HG03060 (cell line): ENCODE measurements around the gene MRPL38.
"Not testable (repeated sequence)": the region's sequence is repeated elsewhere in the genome, so short reads cannot be mapped to it uniquely, and the experiment has no call there.

Source experiments
- ATAC-seq: cut with Tn5 transposase; IDR thresholded peaks from one replicate; pipeline ENCODE4 v1.9.1; 2021; ENCODE audit warnings: low read depth, moderate number of reproducible peaks; ENCODE audit not compliant: unreplicated experiment

The MRPL38 gene

DNA sequence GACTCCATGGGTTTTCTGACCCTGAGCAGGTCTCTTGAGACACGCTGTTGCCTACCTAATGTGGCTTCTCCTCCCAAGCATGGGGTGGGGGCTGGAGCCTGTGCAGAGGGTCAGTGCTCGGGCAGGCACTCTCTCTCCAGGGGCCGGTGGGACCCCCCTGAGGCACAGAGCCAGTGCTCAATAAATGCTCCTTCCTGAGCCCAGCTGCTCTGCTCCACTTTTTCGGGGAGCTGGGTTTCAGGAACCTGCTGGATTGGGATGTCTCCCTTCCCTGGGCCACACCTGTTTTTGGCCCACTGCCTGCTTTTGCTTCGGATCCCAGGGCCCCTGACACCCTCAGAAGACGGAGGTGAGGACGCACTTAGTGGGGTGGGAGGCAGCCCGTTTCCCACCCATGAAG is 6.6 kb downstream of the MRPL38 start:
- ATAC-seq, result no peak

DNA sequence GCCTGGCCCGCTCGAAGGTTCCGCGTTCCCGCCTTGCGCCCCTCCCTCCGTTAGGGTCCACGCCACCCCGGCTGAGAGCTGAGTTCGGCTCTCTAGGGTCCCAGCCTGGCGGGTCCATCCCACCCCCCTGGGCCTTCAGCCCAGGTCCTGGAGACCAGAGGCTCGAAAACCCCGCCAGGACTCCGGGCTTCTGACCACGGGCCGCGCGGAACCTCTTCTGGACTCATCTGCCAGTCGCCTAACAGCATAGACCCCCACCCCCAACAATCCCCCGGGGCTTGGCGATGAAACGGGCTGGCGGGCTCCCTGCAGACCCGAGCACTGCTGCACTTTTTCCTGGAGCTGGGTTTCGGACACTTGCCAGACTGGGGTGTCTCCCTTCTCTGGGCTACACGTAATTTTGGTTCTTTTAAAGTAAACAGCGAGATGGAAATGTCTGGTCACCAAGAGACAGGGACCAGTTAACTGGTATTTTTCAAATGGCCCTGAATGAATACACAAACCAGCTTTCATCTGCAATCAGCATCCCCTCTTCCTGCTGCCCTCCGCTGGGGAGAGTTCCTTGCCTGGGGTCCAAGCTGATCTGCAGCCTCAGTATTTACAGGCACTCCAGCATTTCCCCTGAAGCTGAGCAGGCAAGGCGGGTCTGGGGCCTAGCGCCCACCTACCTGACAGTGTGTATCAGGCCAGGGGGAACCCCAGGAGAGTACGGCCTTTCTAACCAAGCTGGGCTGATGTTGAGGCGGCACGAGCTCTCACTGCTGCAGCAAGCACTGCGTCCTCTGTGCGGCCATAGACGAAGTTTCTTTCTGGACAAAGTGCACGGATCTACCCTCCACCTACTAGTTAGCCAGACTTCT is 7.3 kb downstream of the MRPL38 start:
- no peak for ATAC-seq

DNA sequence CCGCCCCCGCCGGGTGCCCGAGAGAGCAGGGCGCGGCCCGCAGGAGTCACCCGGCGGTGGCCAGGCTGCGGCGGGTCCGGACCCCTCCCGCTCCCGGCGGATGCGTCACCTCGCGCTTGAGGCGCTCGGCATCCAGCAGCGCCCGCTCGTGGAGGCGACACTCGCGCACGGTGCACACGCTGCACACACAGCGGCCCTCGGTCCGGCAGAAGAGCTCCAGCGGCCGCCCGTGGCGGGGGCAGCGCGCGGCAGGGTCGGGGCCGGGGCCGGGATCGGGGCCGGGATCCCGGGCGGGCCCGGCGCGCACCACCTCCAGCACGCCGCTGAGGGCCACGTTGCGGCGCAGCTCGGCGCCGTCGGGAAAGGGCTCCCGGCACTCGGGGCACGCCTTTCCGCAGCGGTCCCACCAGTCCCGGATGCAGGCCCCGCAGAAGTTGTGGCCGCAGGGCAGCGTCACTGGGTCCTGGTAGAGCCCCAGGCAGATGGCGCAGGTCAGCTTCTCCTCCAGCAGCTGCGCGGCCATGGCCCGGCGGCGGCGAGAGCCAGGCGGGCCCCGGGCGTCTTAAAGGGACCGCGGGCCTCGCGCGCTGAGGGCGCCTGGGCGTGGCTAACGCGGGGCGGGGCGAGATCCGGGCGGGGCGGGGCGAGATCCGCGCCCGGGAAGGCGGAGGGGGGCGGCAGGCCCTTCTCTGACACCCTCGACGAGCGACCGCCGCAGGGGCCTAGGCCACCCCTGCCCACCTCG is 8.1 kb downstream of the MRPL38 start, which contains the start of gene TRIM65:
Gene TRIM65 (minus strand): TSS at position 537 of the 745 bp plus-strand sequence. CDS start 14 bp downstream, at position 523.
- no peak for ATAC-seq

DNA sequence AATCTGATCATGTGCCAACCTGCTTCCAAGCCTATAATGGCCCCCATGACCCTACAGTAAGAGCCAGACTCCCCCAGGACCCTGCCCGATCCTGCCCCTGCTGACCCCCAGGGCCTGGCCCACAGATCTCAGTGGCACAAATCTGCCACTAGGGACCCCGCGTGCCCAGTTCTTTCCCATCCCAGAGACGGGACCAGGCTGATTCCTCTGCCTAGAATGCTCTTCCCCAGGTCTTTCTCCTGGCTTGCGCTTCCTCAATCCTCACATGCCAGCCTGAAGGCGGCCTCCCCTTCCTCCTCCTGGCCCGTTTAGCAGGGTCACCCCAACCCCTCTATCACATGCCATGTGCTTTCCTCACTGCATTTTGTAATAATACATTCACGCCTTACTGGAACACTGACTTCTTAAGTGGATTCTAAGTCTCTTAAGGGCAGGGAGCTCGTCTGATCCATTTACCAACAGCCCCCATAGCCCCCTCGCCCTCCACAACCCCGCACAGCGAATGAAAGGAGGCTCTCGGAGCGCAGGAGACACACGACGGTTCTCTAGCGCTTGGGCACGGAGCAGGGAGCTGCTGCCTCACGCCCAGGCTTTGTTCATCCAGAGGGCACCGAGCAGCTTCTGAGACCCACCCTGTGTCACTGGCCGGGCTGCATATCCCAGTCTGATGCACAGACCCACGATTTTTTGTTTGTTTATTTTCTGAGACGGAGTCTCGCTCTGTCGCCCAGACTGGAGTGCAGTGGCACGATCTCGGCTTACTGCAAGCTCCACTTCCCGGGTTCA is 9.1 kb downstream of the MRPL38 start:
- no peak for ATAC-seq

DNA sequence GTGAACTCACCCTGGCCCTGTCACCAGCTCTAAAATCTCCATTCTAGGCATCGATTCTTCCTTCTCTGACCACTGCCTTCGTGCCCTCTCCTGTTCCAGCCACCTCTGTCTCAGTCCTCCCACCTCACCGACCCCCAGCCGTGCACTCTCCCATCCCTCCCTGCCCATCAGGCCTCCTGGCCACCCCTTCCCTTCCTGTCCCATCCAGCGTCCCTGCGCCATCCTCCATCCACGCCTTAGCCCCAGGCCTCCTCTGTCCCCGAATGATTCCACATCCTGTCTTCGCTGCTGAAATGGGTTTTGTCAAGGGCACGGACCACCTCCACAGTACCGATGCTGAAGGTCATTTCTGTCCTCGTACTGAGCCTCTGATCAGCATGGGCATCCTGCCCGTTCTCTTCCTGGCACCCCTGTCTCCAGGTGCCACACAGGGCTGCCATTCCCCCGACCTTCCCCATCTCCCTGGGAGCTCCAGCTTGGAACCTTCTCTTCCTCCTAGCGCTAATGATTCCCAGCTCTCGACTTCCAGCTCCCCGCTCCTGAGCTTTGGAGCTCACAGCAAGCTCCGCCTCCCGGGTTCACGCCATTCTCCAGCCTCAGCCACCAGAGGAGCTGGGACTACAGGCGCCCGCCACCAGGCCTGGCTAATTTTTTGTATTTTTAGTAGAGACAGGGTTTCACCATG is 10.5 kb downstream of the MRPL38 start:
- ATAC-seq, result no peak

DNA sequence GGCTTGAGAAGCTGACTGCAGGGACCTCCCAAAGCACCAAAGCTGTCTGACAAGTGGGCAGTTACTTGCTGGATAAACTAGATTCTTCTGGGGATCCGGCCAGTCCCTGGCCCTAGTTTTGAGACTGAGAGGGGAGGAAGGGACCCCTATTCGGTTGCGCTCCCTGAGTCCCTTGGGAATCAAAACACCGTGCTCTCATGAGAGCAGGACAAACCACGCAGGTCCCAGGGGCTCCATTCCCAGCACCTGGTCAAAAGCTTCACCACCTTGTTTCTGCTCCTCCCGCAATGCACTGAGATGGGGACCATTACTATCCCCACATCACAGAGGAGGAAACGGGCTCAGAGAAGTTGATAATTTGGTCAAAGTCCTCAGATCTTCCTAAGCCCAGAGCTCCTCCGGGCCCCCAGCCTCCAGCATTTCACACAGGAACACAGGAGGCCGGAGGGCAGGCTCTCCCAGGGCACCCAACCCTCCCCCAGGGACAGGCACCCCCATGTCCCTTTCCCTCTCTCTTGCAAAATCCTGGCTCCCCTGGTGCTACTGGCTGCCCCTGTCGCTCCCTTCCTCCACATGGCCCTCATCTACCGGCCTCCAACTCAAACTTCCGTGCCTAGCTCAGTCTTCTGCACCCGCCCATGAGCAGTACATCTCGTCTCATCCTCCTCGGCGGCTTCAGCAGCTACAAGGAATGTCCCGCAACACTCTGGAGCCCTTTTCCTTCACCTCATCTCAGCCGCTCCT is 11.2 kb downstream of the MRPL38 start:
- ATAC-seq, result no peak

DNA sequence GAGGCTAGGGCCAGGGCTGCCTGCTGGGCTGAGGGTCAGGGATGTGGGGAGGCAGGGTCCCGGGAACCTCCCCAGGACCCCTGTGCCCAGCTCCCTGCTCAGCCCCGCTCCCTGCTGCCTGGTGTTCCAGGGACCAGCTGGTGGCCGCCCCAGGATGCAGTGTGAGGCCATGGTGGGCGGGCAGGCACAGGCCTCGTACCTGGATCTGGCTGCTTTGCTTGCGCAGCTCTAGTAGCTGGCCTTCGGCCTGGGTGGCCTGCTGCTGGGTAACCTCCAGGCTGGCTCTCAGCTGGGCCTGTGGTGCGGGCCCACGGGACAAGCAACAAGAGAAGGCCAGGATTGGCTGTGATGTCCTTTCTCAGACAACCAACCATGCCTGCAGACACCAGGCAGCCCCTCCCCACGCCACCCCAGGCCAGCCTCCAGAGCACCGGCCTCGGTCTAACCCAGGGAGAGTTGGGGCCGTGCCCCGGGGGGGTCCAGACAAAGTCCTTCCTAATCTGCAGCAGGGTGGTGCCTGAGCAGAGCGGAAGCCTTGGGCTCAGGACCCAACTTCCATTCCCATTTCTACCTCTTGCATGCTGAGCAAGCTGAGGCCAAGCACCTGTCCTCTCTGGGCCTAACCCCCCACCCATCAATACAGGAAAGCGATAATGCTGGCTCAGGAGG is 12.0 kb downstream of the MRPL38 start:
- ATAC-seq, result no peak

DNA sequence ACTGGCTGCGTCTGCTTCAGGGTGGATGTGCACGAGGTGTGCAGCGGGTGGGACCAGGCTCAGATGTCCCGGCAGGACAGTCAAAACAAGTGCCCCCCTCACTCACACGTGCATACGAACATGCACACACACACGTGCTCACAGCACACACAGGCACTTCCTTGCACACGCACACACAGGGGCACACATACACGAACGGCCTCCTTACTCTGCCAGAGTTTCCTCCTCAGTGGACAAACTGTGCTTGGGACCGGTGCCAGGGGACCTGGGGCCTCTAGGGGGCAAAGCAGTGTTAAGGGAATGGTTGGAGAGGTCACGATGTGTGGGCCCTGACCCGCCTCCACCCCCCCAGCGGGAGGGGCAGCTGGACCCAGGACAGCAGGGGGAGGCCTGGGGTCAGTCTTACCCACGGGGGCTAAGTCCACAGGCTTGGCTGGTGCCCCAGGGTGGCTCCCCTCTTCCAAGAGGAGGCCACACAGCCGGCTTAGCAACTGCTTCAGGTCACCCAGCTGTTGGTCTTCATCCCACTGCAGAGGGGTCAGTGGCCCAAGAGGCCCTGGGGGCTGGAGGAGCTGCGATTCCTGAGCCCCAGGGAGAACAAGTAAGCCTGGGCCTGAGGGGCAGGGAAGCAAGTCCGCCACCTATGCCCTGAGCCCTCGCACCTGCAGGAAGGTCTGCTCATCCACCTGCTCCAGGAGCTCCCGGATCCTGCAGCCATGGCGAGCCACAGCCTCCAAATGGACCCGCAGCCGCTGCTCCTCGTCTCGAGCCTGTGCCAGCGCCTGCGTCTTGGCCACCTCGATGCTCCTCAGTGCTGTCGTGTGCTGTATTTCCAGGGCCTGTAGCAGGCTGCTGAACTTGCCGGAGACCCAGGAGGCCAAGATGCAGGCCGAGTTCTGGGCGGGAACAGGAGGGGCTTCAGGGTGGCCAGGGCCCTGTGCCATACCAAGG is 12.8 kb downstream of the MRPL38 start:
- ATAC-seq, result no peak

DNA sequence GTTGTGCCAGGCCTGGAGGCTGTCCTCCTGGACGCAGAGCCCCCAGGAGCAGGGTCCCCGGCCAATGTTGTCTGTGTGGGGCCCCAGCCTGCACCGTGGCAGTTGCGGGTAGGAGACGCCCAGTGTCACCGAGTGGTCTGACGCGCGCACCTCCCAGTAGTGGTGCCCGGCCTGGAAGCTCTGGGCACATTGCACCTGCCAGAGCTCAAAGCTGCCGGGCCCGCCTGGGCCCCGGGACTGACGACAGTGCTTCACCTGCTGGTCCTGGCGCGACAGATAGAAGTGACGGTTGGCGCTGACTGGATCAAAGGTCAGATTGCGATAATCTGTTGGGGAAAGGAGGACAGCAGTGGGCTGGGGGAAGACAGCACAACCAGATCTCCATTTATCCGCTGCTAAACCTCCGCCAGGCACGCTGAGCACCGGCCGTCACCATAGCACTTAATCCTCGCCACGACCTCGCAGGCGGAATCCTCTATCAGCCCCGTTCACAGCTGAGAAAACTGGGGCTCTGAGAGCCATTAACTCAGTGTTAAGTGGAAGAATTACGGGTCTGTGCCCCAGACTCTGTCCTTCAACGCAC is 13.6 kb downstream of the MRPL38 start:
- ATAC-seq, result no peak

DNA sequence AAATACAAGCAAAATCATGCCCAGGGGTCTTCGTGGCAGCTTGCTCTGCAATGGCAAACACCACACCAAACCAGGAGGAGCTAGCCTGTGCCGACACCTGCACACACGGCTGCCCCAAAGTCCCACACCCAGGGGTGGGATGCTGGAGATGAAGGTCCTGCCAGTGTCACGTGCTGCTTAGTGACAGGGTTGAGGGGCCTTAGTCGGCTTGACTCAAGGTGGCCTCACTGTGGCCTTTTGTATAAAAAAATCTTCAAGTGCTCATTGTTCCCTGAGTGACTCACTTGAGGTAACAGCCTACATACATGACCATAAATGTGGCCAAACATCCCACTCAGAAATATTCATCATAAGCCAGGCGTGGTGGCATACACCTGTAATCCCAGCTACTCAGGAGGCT is 15.2 kb downstream of the MRPL38 start:
- ATAC-seq, result no peak

DNA sequence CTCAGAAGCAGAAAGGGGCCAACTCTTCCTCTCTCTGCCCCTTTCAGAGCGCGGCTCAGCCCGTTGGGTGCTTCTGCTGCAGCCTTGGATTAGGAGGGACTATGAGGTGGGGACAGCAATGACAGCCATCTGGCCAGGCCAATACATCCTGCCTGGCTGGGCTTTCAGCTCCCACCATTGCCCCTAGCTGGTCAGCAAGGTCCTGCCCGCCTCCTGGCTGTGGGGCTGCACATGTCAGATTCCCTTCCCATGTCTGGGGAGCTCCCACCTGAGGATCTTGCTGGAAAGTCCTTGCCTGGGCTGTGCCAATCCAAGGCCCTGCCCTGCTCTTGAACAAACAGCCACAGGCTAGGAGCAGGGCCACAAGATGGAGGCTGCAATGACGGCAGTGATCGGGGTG is 16.2 kb downstream of the MRPL38 start:
- ATAC-seq, result no peak

DNA sequence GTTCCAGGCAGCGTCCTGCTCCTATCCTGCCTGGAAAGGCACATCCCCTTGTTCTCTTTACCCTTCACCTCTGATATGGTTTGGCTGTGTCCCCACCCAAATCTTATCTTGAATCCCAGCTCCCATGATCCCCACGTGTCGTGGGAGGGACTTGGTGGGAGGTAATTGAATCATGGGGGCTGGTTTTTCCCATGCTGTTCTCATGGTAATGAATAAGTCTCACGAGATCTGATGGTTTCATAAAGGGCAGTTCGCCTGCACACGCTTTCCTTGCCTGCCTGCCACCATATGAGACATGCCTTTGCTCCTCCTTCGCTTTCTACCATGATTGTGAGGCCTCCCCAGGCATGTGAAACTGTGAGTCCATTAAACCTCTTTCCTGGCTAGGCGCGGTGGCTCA is 18.8 kb downstream of the MRPL38 start:
- not testable (repeated sequence) for ATAC-seq

DNA sequence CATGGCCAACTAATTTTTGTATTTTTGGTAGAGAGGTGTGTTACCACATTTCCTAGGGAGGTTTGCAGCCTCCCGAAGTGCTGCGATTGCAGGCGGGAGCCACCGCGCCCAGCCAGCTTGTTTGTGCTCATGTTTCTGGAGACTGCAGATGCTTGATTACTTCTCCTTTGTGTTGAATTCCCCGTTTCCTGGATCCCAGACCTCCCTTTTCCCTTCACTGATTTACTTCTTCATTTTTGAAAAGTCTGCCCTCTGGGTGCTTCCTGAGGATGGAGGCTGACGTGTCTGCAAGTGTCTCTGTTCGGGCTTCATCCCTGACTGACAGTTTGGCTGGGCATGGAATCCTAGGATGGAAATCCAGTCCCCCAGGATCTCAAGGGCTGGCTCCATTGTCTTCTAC is 19.3 kb downstream of the MRPL38 start:
- no peak for ATAC-seq

DNA sequence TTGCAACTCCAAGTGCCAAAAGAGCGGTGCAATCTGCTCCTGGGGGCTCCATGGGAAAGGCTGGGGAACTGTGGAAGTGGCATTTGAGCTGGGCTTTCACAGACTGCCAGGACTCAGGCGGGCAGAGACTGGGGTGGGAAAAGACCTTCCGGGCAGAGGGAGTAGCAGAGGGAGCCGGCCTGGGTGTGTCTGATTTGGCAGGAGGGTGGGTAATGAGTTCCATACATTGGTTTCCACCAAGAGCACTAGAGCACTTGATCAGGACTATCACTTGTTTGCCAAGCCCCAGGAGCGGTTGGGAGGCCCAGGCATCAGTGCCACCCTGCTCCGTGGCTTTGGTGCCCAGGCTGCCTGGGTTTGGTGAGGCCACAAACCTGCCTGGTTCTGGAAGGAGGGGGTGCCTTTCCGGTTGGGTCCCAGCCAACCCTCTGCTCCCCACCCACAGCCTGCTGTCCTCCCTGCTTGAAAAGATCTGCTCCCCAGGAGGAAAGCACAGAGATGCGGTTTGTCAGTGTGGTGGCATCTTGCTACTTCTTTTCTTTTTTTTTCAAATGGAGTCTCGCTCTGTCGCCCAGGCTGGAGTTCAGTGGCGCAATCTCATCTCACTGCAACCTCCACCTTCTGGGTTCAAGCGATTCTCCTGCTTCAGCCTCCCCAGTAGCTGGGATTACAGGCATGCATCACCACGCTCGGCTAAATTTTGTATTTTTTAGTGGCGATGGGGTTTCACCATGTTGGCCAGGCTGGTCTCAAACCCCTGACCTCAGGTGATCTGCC is 22.8 kb downstream of the MRPL38 start:
- ATAC-seq, result no peak

DNA sequence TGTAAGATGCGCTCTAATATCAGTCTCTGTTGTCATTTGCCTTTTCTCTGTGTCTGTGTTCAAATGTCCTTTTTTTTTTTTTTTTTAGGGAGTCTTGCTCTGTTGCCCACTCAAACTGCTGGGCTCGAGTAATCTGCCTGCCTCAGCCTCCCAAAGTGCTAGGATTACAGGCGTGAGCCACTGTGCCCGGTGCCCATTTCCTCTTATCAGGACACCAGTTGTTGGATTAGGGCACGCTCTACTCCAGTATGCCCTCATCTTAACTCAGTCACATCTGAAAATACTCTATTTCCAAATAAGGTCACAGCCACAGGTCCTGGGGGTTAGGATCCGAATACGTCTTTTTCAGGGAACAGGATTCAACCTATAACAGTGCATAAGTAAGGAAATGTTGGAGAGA is 24.4 kb downstream of the MRPL38 start:
- ATAC-seq, result no peak

DNA sequence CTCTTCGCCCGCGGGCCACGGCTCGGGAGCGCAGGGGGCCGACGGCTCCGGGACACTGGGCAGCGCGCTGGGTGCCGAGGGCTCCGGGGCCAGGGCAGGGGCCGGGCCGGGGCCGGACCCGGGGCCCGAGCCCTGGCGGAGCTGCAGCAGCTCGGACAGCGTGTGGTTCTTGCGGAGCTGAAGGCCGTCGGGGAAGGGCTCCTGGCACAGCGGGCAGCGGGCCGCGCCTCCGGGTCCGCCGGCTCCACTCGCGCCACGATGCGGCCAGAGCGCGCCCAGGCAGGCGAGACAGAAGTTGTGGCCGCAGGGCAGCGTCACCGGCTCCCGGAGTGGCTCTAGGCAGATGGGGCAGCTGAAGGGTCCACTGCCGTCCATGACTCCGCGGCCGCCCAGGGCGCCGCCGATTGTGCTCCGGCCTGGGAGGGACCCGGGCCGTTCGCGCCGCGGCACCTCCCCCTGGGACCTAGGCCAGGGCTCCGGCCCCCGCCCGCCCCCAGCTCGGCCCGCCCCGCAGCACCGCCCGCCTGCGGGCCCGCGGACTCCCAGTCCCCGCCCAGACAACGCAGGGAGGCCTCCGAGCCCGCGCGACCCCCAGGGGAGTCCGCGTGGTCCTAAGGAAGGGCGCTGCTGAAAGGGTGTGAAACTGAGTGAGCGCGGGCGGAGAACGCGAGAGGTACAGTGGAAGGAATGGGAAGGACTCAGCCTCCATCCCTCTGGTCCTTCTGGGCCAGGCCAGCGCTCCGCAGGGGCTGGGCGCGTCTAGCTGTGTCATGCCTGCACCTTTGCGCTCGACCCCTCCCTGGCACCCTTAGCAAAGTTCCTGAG is 26.3 kb downstream of the MRPL38 start, which contains the start of gene TRIM47:
Gene TRIM47 (minus strand): TSS at position 408 of the 825 bp plus-strand sequence. CDS start 33 bp downstream, at position 375.
- no peak for ATAC-seq
